Activated CD8-positive, alpha-beta memory T cell treated with anti-CD3 and anti-CD28 coated beads, Interleukin-2, amount 50 U/mL, for 4 hours (primary cell): Measurements from ENCODE around the gene CDH2.

ENCODE experiments used
- DNase-seq: peaks from one replicate; pipeline ENCODE4 v3.0.0-alpha.2; 2020

CDH2 gene

DNA sequence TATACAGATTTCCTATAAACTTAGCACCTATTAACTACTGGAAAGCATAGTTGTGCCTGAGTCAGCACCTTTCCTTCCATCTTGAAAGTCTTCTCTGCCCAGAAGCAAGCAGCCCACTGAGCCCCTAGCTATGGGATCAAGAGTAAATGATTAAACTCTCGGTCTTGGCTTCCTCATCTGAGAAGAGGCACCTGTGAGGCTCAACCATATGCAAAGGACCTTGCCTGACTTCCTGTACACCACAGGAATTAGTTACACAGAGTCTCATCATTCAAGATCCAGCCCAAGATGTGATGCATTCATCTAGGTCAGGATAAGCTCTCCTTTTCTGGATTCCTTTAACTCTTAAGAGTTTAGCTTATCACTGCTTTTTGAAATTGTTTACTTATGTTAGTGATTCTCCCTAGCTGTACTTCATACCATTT, 96.0 kb downstream of the CDH2 start:
- no peak for DNase-seq

DNA sequence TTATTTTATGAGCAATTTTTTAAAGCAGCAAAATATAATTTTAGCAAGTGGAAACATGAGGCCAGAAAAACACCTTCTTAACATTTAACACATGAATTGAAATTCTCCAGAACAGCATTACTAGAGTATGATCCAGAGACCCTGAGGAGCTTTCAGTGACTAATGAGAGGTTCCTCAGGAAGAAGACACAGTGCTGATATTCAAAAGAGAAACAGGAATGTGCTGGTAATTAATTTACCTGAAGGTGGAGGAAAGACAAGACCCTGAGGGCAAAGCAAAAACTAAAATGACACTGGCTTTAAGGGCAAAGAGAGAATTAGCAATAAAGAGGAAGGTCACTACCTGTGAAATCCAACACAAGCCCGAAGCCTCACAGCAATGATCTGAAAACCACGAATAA, 97.0 kb downstream of the CDH2 start:
- no peak for DNase-seq

DNA sequence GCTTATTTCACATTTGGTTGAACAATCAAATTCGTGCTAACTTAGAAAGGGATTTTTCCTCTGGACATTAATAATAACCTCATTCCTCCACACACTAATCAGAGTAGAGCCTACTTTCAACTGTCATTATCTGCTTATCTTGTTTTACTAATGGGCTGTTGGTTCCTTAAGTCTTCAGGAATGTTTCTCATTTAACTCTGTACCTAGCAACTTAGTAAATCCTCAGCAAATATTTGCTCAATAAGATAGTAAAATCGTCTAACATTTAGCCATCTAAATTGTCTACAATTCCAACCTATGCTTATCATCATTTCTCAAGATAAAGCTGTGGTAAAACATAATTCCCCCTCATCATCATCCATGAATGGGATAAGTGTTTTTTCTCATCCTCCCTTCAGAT, 98.1 kb downstream of the CDH2 start:
- no peak for DNase-seq

DNA sequence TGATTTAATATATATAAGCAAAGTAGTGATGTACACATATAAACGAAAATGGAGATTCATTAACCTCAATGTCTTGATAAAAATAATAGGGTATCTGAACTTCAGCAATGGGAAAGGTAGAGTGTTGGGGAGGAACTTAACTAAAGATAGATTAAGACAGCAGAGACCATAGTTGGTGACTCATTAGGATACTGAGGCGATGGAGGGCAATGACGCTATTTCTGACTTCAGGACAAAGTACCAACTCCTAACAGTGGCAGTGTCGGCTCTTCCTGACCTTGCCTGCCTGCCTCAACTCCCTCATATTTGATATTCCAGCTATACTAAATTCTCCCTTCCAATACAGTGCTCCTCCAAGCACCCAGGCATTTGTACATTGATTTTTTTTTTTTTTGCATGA, 98.6 kb downstream of the CDH2 start:
- DNase-seq, result no peak

DNA sequence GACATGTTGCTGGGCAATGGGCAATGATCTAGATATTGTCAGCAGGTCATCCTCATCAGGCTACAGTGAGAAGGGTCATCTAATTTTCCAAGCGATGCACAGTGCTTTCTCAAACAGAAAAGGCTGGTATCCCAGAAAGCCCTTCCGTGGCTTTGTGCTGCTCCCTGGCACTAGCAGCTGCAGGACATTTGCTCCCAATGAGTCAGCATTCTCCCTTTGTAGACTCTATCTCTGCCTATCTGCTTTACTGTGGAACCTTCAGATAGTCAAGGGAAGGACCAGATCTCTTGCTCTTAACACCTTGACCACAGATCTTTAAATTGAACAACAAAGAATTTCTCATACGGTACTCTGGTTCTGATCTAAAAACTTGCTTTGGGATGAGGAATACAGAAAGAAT, 101.4 kb downstream of the CDH2 start:
- no peak for DNase-seq

DNA sequence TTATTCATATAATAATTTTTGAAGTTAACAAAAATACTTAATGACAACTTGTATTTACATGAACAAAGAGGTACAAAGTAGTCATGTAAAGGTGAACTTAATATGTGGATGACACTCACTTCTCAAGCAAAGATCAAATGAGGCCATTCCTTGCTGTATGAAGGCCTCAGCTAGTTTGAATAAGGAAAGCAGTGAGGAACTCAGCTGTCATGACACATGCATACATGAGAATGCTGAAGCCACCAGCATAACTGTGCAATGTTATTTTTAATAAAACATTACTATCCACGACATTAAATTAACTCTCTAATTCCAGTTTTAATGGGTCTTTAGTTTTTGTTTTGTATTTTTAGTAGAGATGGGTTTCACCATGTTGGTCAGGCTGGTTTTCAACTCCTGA, 102.9 kb downstream of the CDH2 start:
- DNase-seq, result no peak

DNA sequence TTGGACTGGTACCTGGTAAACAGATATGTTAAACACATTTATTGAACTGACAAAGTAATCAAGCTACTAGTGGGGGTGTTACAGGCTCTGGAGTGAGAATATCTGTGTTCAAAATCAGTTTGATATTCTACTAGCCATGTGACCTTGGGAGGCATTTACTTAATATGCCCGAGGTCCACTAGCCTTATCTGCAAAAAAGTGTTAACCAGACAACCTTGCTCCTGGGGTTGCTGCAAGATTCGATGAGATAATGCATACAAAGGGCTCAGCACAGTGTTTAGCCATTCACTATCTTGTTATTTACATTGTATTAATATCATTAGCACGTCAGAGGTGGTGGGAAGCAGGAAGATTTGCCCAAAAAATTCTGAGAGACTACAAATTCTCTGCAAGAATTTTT, 103.3 kb downstream of the CDH2 start:
- no peak for DNase-seq

DNA sequence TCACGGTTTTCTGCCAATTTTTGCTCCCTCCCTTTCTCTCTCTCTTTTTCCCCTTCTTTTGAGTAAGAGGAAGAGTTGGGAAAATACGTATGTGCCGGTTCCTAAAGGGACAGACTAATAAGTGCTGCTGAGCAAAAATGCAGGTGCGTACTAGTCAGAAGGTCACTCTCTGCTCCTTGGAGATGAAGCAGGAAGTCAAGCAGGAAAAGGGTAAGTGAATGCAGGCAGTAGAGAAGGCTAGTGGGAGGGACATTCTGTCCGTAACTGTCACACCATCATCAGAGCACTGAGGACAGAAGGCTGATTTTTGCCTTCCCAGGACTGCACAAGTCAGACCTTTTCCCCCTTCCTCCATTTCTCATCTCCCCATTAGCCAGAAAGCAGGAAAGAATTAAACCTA, 105.7 kb downstream of the CDH2 start:
- no peak for DNase-seq

DNA sequence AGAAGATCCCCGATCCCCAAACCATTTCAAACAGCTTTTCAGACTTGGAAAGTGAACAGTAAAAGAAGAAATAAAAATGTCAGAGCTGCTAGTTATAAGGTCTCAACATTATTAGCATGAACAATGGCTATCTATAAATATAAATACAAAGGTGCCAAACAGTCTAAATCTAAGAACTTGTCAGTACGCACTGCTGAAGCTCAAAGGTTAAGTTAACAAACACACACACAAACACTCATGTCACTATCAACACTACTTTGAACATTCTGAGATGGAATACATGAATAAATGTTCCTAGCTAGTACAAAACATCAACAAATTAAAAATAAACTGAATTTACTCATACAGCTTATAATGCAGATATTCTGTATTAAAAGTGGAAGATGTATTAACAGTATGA, 108.7 kb downstream of the CDH2 start:
- no peak for DNase-seq

DNA sequence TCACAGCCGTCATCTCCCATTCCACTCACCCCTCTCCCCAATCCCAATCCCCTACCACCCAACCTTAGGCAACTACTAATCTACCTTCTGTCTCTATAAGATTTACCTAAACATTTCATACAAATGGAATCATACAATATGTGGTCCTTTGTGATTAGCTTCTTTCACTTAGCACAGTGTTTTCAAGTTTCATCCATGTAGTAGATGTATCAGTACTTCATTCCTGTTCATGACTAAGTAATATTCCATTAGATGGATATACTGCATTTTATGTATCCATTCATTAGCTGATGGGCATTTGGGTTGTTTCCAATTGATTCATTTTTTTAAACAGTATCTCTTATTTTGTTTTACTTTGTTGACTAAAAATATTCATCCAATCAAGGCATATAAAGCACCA, 109.6 kb downstream of the CDH2 start:
- DNase-seq, result no peak

DNA sequence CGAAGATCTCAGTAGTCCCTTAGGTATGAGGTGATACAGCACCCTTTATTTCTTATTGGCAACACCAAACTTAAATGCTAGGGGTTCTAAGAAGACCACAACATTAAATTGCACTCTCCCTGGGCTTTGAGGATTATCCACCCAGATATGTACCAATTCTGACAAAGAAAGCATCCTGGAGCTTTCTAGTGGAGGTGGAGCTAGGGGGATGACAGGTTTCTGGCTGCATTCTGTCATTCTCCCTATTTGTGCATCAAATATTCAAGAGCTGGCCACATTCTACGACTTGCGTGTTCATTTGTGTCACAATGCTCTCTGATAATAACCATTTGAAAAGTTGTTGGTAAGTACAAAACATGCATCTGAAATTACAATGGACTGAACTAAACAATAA, 111.1 kb downstream of the CDH2 start:
- DNase-seq, result no peak

DNA sequence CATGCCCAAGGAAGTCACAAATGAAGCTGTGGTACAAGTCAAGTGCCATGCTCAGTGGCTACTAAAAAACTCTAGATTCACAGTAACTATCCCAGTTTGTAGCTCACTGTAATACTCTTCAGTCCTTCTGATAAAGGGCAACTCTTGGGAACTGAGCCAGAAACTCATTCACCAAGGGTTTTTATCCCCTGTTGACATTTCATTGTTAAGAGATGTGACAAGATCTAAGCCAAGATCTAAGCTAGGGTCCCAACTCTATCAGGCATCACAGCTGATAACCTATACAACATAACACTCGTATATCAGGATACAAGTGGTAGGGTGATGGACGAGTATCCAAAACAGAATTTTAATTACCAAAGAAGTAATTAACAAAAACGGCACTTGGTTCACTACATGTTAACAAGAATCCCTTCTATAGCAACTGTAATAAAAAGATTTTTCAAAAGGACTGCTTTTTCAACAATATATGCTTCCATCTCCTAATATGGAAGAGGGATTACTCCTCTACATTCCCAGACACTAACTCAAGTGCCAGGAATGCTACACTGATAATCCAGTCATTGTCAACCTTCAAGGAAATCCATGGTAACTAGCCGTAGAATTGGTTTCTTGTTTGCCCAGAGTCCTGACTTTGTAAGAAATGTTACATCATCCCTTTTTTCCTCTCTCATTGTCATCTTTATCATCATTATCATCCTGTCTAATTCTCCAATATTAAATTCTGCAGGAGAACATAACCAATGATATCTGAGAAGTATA, 111.7 kb downstream of the CDH2 start:
- DNase-seq, result no peak

DNA sequence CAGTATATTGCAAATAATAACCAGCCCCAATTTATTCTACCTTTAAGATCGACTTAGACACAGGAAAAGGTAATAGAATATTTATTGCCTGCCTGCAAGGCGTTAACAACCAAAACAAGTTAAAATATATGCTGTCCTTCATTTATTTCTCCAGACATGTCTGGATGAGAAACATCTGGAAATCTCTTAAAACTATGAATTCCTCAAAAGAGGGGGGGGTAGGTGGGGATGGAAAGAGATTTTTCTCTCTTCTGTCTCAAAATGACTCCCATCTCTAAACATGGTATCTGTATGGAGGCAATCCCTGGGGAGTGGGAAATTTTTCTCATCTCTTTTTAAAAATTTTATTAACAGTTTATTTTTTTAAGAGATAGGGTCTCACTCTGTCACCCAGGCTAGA, 113.0 kb downstream of the CDH2 start:
- DNase-seq, result no peak

DNA sequence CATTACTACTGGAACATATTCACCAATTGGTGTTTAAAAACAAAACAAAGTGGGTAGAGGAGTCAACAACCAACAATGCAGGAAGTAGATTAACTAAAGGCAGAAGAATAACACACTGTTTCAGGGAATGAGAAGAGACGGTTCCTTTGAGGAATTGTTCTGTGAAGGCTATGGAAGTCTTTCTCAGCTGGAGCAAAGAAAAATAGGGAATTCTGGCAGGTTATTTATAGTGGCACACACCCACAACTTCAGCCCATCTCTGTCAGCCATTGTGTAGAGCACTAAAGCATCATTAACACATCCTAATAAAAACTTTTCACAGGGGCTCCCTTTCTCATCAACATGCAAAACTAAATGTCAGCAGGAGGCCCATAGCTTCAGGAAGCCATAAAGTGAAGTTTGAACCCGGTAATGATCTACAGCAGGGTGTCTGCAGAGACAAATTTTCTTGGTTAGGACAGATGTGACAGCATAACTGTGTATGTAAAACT, 113.6 kb downstream of the CDH2 start:
- no peak for DNase-seq

DNA sequence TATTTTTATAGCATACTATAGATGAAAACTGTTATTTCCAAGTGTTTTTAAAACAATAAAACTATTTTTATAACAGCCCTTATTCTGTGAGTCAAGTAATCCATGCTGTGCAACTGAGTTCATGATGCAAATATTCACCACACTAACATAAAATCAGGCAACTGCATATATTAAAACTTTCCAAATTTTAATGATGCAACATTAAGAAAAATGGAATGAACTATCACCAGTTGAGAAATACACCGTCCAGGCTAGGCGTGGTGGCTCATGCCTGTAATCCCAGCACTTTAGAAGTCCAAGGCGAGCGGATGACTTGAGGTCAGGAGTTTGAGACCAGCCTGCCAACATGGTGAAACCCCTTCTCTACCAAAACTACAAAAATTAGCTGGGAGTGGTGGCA, 114.5 kb downstream of the CDH2 start:
- no peak for DNase-seq

DNA sequence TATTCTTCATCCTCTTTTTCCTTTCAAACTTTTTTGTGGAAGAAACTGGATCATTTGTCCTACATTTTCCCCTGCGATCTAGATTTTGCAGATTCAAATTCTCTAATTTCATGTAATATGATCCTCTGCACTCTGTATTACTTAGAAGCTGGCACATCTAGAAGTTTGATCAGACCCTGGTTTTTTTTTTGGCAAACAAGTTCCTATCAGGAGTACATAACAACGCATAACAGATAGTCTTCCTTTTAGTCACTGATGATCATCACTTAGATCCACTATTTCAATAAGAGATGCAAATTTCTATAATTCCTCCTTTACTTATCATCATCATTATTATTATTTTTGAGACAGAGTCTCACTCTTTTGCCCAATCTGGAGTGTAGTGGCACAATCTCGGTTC, 117.1 kb downstream of the CDH2 start:
- no peak for DNase-seq

DNA sequence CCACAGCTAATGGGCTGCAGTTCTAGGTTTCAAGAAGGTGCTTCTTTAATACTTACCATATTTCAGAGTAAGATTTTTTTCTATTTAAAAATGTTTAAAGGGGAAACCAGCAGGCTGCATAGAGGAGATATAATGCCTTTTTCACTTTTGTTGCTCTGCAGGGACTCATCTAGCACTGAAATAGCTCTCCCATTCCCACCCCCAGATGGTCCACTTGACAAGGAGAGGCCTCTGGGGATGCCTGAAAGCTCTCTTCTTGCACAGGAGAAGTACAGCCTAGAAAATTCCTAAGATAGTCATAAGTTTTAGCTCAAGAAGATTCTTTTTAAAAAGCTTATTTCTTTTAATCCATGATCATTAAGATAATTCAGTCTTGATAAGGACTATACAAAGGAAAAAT, 126.4 kb downstream of the CDH2 start:
- no peak for DNase-seq

DNA sequence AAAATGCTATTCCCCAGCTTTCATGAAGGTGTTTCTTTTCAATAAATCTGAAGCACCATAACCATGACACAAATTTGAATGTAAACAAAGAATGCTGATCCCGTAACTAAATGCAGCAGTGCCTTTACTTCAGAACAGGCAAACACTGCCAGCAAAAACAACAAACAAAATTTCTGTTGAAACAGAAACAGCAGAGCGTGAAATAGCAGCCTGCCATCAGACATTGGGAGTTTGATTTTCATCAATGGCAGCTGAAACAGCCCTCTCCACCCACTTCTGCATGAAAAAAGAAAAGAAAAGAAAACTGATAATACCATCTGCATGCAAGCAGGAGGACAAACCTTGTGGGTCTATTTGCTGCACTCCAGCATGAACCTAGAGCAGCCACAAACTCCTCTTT, 128.3 kb downstream of the CDH2 start:
- DNase-seq, result no peak

DNA sequence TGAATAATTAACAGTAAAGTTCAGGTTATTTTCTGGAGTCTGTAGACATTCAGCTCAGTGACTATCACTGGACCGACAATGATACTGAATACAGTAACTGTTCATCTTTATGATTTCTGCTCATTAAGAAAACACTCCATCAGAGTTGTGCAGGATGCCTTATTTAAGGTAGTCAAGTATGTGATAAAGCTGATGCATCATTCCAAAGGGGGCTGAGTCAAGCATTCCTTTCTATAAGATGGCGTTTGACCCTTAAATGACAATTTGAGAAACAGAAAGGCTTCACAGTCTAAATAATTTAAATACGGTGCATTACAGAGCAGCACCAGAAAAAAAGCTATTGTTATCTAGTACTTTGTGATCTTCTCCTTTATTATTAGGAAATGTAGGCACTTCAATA, 131.1 kb downstream of the CDH2 start:
- no peak for DNase-seq

DNA sequence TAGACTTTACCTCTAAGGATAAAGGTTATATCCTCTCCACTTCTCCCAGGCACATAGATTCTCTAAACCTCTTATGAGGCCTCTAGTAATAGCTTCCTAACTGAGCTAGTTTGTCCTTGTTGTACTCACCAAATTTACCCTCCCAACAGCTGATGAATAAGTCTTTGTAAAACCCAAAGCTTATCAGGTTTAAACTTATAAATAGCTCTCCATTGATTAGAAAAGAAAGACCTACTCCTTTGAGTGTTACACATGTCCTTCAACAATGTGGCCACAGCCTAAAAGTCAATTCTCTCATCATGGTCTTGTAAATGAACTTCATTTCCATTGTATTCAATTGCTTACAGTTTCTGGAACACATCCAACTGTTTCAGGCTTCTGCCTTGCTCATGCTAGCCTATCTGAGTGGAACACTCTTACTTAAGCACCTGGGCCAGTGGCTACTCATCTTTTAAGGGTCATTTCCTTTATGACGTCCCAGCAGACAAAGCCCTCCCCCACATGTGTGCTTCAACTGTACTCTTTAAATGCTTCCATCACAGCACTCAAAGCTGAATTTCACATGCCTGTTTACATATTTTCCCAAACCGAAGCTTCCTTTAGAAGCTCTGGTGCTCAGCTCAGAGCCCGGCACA, 131.6 kb downstream of the CDH2 start:
- DNase-seq, result no peak

DNA sequence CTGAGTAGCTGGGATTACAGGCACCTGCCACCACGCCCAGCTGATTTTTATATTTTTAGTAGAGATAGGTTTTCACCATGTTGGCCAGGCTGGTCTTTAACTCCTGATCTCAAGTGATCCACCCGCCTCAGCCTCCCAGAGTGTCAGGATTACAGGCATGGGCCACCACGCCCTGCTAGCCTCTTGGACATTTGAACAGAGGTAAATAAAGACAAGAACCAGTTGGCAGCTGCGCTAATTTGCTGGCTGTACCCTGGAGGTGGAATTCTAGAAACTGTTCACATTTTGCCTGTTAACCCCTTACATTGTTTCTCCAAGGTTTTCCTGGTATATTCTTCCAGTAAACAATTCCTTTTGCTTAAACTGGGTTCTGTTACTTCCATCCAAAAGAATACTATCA, 132.9 kb downstream of the CDH2 start:
- DNase-seq, result no peak

DNA sequence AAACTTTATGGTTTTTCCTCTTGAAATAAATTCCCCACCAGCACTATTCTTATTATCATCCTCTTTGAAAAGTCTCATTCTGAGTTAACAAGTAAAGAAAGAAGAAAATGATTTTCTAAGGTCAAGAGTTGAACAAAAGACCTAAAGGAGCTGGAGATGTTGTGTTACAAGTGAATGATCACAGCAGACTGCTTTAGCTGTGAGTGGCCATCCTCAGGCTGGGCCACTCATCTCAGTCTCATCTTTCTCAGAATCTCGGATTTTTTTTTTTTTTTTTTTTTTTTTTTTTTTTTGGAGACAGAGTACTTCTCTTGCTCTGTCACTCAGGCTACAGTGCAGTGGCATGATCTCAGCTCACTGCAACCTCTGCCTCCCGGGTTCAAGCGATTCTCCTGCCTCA, 133.3 kb downstream of the CDH2 start:
- DNase-seq, result no peak

DNA sequence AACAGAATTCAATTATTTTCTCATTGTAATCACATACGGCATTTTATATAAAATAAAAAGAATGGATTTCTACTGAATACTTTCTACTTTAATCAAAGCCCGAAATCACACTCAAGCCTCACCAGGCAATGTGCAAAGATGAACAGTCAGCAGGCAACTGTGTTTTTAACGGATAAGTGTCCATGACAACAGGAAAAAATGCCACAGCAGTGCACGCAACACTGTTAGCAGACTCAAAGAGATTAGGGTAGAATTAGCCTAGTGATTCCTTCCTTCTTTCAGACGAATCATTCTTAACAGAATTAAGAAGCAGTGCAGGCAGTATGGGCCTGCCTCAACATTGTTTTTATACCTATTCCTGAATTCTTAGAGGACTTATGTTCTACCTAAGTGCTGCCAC, 135.6 kb downstream of the CDH2 start:
- no peak for DNase-seq

DNA sequence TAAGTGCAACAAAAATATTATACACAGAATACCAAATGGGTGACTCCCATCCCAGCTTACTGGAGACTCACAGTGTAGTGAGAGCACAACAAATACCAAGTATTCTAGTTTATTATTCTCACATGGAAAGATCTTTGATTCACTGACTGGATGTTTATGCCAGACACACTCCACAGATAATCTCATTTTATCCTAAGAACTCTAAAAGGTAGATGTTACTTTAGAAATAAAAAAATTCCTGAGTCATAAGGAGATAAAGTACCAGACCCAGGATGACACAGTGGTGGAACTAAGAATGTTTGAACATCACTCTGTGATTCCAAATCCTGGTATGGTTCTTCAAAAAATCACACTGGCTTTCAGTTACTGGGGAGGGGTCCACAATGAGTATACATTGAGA, 136.2 kb downstream of the CDH2 start:
- no peak for DNase-seq

DNA sequence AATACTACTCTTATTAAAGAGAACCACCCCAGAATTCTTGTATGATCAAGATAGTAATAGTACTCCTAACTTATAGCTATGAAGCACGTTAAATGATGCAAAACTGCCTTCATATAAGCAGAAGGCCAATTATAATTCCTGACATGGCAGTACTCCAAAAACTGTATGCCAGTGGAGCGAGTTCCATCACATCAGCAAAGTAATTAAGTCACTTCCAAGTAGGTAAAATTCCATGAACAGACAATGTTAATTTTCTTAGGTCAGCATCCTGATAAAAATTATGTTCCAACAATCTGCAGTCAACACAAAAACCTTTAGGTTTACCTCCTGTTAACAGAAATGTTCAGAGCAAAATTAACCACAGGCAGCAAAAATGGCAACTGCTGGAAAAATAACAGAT, 136.7 kb downstream of the CDH2 start:
- no peak for DNase-seq
